Measurements from ENCODE around the gene PHIP.
"Not testable (repeated sequence)": the region's sequence is repeated elsewhere in the genome, so short reads cannot be mapped to it uniquely, and the experiment has no call there.

The PHIP gene

GRCh38 chr6:78925317-78925716 is 152.7 kb downstream of the PHIP start:
- no peak for DNase-seq (ENCODE audit: low read depth, low spot score)

GRCh38 chr6:78921168-78921567 is 156.9 kb downstream of the PHIP start:
- DNase-seq (ENCODE audit: low read depth, low spot score): not testable (repeated sequence)

GRCh38 chr6:78917788-78918187 is 160.3 kb downstream of the PHIP start:
- DNase-seq (ENCODE audit: low read depth, low spot score): no peak

- DNase-seq (ENCODE audit: low read depth, low spot score): no peak
These were observed 161.6 kb downstream of the PHIP start for GRCh38 chr6:78916411-78916810.

- no peak for DNase-seq (ENCODE audit: low read depth, low spot score)
These were observed 166.7 kb downstream of the PHIP start for GRCh38 chr6:78911218-78911940.

GRCh38 chr6:78910591-78911171 is 167.4 kb downstream of the PHIP start:
- no peak for DNase-seq (ENCODE audit: low read depth, low spot score)

GRCh38 chr6:78910010-78910409 is 168.0 kb downstream of the PHIP start:
- DNase-seq (ENCODE audit: low read depth, low spot score): no peak

GRCh38 chr6:78909391-78909790 is 168.7 kb downstream of the PHIP start:
- DNase-seq (ENCODE audit: low read depth, low spot score): no peak

GRCh38 chr6:78908621-78909020 is 169.4 kb downstream of the PHIP start:
- DNase-seq (ENCODE audit: low read depth, low spot score): no peak

- no peak for DNase-seq (ENCODE audit: low read depth, low spot score)
These were observed 181.8 kb downstream of the PHIP start for GRCh38 chr6:78896227-78896626.

GRCh38 chr6:78889901-78890300 is 188.2 kb downstream of the PHIP start:
- DNase-seq (ENCODE audit: low read depth, low spot score): not testable (repeated sequence)

All from brain pericyte (primary cell).